Measurements from ENCODE around the gene CENPU. TPM values are rescaled to one million over a fixed set of nuclear protein-coding genes. Genes with fewer than 3 reads are reported as not detected.

CENPU gene
- total RNA-seq, 1 experiment from 2014 or later = 124 TPM

- Histone ChIP-seq H2BK15ac (ENCODE audit: low read depth, low read length) (no peak overlapping the region), H4K8ac (replicated peaks; ENCODE audit: insufficient read length, low read depth, low read length) (no peak overlapping the region), H2BK12ac (ENCODE audit: insufficient read length, low read depth, low read length) (no peak overlapping the region), H3K4me2 (ENCODE audit: insufficient read depth, insufficient read length, low read length) (no peak overlapping the region), H4K20me1 (ENCODE audit: control insufficient read depth, insufficient read depth, insufficient read length) (no peaks in the 10 kb centered on the region), H3K79me2 (ENCODE audit: insufficient read depth, low read length) (no peaks in the 10 kb centered on the region), H4K5ac (ENCODE audit: insufficient read length, low read depth, low read length) (no peak overlapping the region), H3K18ac (ENCODE audit: insufficient read length, low read depth, low read length) (no peak overlapping the region), H3K23me2 (ENCODE audit: insufficient read length, low read depth, low read length, poor library complexity, severe bottlenecking) (no peaks in the 10 kb centered on the region), H3K4me1 (ENCODE audit: insufficient read depth, low read length) (no peaks in the 10 kb centered on the region), H2AK5ac (ENCODE audit: insufficient read length, low read length) (no peak overlapping the region), H3K9ac (ENCODE audit: extremely low read depth, insufficient read length, low read length) (no peak overlapping the region), H2BK120ac (ENCODE audit: low read depth, low read length, poor library complexity, severe bottlenecking) (no peak overlapping the region), H3K56ac (ENCODE audit: insufficient read length, low read depth, low read length) (no peak overlapping the region), H3K79me1 (ENCODE audit: insufficient read depth, low read depth, low read length, poor library complexity, severe bottlenecking) (no peaks in the 10 kb centered on the region), H4K91ac (ENCODE audit: insufficient read length, low read depth, low read length) (no peak overlapping the region), H2AFZ (ENCODE audit: low read length) (no peak overlapping the region), H3K27ac (ENCODE audit: insufficient read length, low read depth, low read length) (no peak overlapping the region), H3T11ph (ENCODE audit: low read length) (no peak overlapping the region), H3K27me3 (ENCODE audit: insufficient read depth, low read length) (no peaks in the 10 kb centered on the region), H3K4ac (ENCODE audit: low read depth, low read length) (no peak overlapping the region), H3K14ac (ENCODE audit: insufficient read depth, low read length) (no peak overlapping the region), H3K23ac (ENCODE audit: insufficient read length, low read depth, low read length) (no peak overlapping the region), H3K9me3 (ENCODE audit: control insufficient read depth, low read depth, low read length) (no peaks in the 10 kb centered on the region), H2BK5ac (ENCODE audit: insufficient read length, low read length) (no peak overlapping the region), H2BK20ac (ENCODE audit: low read depth, low read length, poor library complexity, severe bottlenecking) (no peak overlapping the region)
- no peak overlapping the region for H3K27ac Mint-ChIP-seq
- no peaks in the 10 kb centered on the region for H3K27me3 Mint-ChIP-seq (ENCODE audit: low read depth)
- no peaks in the 10 kb centered on the region for H3K9me3 Mint-ChIP-seq
- WGBS (ENCODE audit: extremely low coverage, insufficient read length, low lambda C conversion rate) = no CpG with 5 or more reads among the region's 6 CpGs
- peaks cover 2% of the 10 kb centered on the region in 2 experiments for H3K4me1 Mint-ChIP-seq
- peaks cover 0 to 16% (median 12%) of the 10 kb centered on the region in 3 experiments; a peak in 4 of 7 replicates for H3K36me3 Mint-ChIP-seq (ENCODE audit: insufficient read depth in 1 of 3, low read depth in 3 of 3)
- no peak overlapping the region for H3K4me3 Mint-ChIP-seq
- TF ChIP-seq CTCF (conservative IDR thresholded peaks at IDR 0.05) = no peak
- DNase-seq = no peak
Observed at GRCh38 chr4:184666670-184667069, 67.2 kb downstream of the CENPU start.

Measured in H9 (cell line).